D341Med (cell line): Measurements from ENCODE around the gene CNGA1.

Source experiments
- DNase-seq: peaks from one replicate; pipeline ENCODE4 v3.0.0; 2012; ENCODE audit warnings: low spot score

CNGA1 gene

DNA sequence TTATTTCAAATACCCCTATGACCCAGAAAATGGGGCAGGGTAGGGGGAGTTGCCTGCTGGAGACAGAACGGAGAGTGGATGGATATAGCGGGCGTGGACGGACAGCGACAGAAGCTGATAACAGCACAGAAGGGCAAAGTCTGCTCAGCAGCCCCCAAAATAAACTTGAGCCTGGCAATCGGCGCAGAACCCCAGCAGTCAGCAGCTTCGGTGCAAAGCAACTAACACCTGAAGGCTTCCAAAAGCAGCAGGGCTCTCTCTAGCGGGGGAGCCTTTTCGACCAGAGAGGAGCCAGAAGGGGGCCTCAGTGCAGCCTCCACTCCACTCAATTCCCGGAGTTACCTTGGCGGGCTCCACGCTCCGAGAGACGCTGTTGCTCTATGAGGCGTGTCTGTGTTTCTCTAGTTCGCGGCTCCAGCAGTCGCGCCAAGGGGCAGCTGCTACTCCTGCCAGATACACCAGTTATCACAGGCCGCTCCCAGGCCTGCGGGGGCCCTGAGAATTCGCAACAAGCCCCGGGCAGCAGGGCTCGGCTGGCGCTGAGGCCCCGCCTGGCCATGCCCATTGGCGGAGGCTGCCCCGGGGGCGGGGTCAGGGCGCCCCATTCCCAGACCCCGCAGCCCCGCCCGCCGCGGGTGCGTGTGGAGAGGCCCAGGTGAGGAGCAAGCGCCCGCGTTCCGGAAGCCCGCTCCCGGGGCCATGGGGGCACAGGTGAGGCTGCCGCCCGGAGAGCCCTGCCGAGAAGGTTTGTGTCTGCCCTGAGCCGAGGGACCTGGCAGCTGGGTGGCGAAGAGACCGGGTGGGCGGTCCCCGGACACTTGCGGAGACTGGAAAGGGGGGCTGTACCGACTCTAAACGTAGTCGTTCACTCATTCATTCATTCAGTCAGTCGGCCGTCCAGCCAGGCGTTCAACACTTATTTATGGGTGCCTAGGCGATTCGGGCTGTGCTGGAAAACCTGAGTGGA lies at the start of gene CNGA1, which contains the start of gene NIPAL1:
TSS of gene CNGA1 (minus strand) at position 541 of the 967 bp plus-strand sequence. CDS start 63,992 bp downstream, outside the sequence.
TSS of gene NIPAL1 (plus strand) at position 632 of the 967 bp plus-strand sequence. CDS start at position 700, 68 bp downstream.
- peak; percentile 91 for DNase-seq

DNA sequence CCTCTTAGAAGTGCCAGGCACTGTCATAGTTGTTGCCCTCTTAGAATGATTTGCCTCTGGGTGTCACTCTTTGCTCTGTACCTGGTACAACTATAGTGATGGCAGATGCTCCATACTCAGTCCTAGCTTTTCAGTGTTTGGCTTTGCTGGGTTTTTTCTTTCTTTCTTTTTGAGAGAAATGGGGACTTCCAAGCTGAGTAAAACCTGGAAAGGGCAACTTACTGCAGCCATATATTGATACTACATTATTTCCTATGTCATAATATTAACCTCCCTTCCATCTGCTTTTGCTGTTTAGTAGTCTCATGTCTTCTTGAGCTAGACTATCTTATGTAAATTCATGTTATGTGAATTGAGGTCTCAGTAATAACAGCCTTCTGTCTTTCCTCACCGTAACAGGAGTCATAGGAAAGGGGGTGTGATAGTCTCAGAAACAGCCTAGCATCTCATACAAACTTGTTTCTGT lies 49.1 kb upstream of the CNGA1 start:
- no peak for DNase-seq

DNA sequence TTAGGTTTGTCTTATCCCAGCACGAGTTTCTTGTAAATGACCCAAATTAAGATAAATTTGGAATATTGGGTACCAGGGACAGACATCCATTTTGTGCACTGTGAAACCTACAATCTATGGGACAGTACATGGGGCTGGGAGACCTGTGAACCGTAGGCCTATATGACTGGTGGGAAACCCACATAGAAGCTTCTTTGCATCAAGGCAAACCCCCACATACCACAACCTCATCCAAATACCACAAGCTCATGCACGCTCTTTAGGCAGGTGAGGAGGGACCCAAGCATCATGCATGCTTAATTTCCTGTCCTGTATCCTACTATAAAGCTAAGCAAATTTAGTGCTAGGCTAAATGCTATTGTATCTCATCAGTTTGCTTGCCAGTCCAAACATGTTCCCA lies 47.9 kb upstream of the CNGA1 start:
- DNase-seq = no peak

DNA sequence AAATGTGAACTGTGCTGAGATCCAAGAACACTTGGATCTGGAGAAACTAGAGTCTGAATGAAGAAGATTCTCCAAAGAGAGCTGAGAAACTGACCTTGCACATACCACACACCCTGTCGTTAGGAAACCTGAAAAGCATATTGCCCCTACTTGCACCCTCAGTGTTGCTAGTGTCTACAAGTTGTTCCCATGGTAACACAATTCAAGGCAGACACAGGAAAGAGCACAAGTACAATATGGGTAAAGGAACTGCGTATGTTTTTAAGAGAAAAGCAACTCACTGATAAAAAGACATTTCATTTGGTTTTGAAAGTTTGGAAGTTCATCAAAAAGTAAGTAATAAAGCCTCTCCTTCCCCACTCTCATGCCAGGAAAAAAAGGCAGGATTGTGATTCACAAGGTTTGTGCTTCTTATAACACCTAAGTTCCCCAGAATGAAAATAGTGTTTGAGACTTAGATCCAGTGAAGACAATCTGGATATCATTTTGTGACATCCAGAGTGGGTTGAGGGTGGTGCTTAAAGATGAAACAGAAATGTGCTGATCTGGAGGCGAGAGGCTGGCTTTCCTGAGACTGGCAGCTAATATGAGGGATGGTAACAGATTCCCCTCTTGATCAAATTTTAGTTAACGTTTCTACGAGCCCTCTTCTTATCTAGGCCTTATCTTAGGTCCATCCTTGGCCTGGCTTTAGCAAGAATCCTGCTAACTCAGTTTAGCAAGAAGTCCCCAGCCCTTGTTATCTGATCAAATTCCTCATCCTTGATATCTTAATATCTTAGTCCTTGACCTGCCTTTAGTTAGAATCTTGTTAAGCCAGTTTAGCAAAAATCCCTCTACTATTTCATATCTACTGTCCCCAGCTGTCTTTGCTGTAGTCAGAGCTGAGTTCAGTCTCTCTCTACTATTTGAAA lies 42.4 kb upstream of the CNGA1 start:
- DNase-seq = no peak

DNA sequence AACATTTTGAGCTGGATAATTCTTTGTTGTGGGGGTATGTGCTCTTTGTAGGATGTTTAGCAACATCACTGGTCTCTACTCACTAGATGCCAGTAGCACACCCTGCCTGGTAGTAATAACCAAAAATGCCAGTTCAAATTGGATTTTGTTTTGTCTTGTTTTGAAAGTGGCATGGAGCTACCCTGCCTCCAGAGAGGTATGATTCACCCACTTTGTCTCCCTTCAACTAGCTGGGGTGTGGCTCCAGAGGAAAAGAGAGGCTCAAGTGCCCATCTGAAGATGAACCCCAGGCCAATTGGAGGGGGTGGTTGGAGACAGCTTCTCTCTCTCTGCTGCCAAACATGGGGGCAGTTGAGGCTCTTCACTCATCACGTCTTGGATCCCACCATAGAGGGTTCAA lies 34.6 kb upstream of the CNGA1 start:
- DNase-seq = no peak

DNA sequence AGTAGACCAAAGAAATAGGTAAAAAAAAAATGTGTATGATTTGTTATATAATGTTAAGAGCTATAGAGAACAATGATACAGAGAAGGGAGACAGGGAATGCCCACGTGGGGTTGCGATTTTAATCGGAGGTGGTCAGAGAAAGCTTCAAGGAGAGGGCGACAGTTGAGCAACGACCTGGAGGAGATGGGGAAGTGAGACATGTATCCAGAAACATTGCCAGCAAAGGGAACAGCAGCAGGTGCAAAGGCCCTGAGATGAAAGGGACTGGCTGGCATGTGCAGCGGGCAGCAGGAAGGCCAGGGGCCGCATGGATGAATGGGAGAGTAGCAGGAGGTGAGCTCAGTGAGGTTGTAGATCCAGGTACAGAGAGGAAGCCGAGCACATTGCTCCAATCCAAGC lies 33.0 kb upstream of the CNGA1 start:
- DNase-seq = no peak

DNA sequence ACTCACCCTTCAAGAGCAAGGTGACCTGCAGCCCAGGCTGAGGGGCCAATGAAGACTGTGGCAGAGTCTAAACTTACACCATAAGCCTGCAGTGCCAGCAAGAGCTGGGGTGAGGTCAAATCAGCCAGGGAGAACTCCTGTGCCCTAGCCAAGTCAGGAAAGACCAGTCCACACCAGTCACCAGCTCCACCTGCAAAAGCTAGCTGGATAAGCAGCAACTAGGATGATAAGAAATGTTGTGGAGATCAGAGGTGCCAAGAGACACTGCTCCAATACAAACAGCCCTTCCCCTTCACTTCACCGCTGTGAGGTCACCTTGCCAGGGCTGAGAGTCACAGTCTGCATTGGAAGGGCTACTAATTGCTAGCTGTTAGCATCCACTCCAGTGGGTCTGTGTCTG lies 31.4 kb upstream of the CNGA1 start:
- DNase-seq = no peak

DNA sequence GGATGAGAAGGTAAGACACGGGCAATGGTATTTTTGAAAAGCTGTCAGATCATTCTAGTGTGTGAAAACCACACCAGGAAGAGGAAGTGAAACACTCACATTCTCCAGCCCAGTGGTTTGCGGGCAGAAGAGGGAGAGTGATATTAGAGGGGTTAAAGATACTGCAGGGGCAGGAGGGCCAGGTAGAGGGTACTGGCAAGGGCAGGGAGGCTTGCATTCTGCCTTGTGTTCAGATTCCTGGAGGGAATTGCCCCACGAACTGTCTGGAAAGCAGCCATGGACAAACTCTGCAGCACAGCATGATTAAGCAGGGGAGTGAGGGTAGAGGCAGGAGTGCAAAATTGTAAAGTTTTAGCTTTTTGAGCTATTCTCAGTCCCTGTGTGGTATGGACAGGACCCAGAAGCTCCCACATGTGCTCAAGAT lies 31.0 kb upstream of the CNGA1 start:
- DNase-seq = no peak

DNA sequence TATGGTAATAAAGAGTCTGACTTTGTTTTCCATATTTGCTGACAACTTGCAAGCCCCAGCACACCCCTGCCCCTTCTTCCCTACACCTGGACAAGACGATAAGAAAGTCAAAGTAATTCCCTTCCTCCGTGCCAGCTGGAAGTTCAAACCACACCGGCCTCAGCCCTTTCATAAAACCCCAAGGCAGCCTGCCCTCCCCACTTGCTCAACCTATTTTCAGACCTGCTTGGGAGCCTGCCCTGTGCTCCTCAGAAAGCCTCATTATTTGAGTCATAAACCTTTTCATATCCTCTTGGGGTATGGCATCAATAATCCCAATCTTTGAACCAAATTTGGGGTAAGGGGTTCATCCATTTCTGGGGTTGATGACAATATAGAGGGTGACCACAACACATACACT lies 29.6 kb upstream of the CNGA1 start:
- no peak for DNase-seq

DNA sequence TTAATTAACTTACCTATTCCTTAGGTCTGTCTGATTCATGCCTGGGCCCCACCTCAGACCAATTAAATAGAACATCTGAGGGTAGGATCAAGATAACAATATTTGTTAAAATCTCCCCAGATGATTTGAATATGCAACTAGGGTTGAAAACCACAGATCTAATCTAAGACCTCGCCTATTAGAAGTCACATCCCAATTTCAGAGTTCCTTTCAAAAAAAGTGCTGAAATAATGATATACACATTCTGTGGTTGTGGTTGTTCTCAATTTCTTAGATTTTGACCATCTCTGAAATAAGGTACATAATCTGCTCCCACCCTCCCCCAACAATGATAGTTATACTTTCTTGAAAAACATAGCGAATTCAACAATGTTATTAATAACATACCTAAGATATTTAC lies 27.8 kb upstream of the CNGA1 start:
- DNase-seq = no peak

DNA sequence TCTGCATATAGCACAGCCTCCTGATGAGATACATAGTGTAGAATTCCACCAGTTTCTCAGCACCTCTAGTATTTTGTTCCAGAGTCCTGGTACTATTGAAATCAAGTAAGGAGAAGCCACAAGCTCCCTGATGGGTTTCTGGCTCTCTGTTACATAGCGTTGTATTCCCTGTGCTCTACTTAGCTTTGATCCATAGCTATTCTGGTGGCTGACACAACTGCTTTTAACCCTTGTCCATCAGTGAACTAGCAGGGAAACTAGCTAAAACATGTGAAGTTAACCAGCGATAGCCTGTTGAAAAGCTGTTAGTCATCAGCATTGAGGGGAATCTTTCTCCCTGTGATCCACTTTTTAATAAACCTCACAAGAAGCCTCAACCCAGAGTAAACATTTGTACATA lies 27.0 kb upstream of the CNGA1 start:
- DNase-seq = no peak

DNA sequence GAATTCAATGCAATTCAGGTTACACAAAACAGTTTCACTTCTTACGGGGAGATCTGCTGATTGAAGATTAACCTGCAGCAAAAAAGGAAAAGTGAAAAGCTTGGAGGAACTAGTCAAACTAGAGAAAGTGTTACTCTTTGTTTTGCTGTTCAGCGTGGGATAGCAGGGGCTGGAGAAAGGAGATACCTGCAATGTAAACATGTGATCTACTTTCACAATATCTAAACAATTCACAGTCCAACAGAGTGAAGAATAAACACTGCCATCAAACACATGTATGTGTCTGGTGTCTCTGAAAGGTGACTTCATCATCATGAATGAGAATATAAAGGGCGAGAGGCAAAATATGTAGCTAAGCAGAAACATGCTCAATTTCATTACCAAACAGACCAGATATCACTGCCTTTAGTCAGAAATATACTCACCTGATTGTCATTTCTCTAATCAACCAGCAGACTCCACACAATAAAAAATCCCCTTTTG lies 26.5 kb upstream of the CNGA1 start:
- no peak for DNase-seq

DNA sequence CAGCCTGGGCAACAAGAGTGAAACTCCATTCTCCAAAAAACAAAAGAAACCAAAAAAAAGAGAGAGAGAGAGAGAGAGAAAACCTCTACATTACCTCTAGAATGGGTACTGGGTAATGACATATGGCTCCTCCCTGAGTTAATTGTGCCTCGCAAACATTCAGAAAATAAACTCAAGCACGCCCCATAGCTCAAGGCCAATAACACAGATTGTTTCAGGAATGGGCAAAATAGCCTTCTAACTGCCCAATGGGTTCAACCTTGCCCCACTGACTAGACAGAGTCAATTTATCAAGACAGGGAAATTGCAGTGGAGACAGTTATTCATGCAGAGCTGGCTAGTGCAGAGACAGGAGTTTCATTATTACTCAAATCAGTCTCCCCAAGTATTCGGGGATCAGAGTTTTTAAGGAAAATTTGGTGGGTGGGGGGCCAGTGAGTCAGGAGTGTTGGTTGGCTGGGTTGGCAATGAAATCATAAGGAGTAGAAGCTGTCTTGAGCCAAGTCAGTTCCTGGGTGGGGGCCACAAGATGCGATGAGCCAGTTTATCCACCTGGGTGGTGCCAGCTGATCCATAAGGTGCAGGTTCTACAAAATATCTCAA lies 25.2 kb upstream of the CNGA1 start:
- DNase-seq = no peak

DNA sequence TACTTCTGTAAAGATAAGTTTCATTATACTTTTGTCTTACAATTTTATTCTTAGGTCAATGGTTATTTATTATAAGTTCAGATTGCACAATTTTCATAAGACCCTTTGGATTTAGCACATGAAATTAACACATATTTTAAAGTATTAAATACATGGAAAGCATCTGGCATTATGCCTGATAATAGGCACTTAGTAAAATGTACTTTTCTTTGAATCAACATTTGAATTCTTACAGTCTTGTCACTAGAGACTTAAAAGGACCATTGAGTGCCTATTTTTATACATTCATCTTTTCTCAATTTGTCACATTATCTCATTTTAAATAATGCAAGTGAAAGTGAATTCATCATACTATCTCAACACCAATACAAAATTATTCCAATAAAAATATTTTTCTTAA lies 23.1 kb upstream of the CNGA1 start:
- no peak for DNase-seq

DNA sequence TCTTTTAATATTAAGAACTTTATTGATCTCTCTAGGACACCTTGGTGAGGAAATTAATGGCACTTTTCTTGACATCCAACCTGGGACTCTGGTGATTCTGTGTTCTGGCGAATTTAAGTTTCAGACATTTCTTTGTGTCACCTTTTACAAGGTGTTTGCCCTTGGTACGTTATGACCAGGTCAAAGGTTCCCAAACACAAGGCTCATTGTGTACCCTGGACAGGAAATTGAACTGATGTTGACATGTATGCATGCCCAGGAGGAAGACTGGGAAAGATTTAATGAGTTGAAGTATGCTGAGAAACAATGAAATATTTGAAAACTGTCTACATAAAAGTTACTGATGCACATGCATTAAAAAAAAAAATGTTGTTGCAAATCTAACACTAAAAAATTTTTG lies 22.2 kb upstream of the CNGA1 start:
- DNase-seq = no peak

DNA sequence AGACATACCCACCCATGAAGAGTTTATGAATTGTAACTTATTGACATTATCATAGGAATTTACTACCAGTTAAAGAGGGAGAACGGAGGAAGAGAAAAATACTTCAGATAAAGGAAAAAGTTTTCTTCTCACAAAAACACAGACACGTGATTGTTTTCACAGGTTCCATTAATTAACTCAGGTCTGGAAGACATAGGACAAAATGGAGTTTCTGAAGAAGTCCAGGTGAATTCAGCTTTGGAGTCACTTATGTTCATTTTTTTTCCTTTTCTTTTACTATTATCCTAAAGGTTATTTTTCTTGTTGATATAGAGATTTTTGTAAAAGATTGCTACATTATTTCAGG lies 20.6 kb upstream of the CNGA1 start:
- DNase-seq = no peak

DNA sequence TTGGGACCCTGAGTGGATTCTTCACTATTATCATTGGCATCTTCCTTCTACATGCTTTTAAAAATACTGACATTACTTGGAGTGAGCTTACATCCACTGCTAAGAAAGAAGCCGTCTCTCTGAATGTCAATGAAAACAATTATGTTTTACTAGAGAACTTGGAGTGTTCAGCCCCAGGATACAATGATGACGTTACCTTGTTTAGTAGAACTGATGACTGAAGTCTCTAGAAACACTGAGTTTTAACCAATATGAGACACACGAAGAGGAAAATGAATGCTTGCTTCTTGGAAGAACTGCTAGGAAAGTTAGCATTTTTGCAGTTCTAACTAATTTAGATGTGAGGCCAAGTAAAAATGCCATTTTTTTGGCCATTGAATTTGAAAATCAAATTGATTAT lies 19.5 kb upstream of the CNGA1 start:
- DNase-seq = no peak

DNA sequence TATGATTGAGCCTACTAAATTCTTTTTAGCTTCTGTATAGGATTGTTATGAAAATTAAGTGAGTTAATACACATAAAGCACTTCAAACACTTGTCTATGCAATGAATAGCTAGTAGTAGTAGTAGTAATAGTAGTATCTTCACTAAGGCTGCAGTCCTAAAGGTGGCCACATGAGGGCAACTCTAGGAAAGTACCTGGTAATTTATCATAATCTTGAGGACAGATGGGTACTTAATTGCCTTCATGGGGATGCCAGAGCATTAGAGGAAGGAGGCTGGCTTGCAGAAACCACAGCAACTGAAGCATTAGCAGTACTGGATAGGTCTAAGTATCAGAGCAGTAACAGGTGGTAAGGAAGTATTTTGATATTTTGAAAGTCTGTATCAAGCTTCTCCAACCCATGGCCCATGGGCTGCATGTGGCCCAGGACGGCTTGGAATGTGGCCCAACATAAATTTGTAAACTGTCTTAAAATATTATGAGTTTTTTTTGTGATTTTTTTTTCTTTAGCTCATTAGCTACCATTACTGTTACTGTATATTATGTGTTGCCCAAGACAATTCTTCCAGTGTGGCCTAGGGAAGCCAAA lies 17.4 kb upstream of the CNGA1 start:
- peak; percentile 70 for DNase-seq

DNA sequence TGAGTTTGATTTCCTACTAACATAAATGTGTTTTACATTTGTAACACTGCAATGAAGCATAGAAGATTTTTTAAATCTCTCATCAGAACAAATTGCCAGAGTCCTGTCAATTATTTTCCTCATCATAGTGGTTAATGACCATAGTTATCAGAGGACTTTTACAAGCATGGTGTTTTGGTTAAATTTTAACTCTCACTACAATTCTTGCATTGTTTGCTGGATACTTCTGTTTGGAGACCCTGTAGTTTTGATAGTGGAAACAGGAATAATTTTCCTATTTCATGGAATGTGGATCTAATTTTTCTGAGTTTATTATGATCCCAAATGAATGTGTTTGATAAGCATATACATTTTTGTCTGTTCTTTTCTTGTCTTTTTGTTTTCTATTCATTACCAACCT lies 16.9 kb upstream of the CNGA1 start:
- DNase-seq = no peak

DNA sequence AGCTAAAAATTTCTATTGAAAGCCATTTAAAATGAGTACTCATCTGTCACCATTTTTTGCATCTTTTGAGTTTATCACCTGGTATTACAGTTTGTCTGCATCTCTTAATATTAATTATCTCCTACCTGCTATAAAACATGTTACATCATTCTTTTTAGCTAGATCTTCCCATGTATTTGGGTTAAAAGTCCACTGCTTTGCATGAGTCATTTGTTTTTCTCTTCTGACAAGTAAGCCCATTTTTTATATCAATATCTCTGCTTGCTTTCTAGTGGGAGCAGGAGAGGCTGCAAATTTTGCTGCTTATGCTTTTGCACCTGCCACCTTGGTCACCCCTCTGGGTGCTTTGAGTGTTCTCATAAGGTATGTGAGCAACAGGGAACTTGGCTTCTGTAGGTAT lies 16.2 kb upstream of the CNGA1 start:
- no peak for DNase-seq

DNA sequence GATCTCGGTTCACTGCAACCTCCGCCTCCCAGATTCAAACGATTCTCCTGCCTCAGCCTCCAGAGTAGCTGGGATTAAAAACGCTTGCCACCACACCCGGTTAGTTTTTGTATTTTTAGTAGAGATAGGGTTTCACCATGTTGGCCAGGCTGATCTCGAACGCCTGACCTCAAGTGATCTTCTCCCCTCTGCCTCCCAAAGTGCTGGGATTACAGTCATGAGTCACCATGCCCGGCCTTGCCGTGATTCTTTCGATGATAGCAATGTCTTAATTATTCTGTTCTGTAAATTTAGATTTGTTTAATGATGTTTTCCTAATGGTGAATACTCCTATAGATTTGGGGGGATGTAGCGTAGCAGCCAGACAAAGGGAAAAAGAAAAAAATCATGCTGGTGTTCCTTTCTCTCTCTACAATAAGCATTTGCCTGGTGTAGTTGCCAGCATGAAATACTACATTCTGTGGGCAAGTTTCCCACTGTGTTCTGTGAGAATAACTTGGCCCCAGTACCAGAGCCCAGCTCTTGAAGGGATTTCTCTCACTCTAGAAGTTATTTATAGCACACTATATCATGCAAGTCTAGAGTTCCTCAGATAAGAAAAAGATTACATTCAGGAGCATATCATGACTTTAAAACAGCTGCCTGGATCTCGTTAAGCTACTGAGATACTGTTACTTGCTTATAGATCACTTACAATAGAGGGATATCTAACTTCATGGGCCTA lies 15.5 kb upstream of the CNGA1 start:
- no peak for DNase-seq
